Calu3 (cell line): Measurements from ENCODE around the gene ERGIC1. TPM values are rescaled to one million over a fixed set of nuclear protein-coding genes. Genes with fewer than 3 reads are reported as not detected.

ENCODE experiments used
- BruUV-seq: library from RNA; stranded (reverse); fragments of 400-500 nt; replicated peaks from 2 replicates; lab custom pipeline; 2021; lab: Mats Ljungman, UMichigan
- CTCF ChIA-PET: fragments of 300-600 bp; sonication (Branson Sonifier 250); formaldehyde crosslinking; loops from one replicate; lab custom pipeline; 2022; ENCODE audit warnings: antibody characterized with exemption; lab: Charles Lee
- DNase-seq: peaks from one replicate; pipeline ENCODE4 v3.0.0; 2022
- H3K27ac Mint-ChIP-seq: one replicate; pipeline ENCODE4 v1.8.0; 2022; ENCODE audit warnings: mixed read lengths; ENCODE audit not compliant: unreplicated experiment
- H3K27me3 Mint-ChIP-seq: one replicate; pipeline ENCODE4 v1.8.0; 2022; ENCODE audit warnings: mixed read lengths; ENCODE audit not compliant: unreplicated experiment
- H3K36me3 Mint-ChIP-seq: one replicate; pipeline ENCODE4 v1.8.0; 2022; ENCODE audit warnings: mild to moderate bottlenecking, moderate library complexity, mixed read lengths; ENCODE audit not compliant: insufficient read depth, unreplicated experiment
- H3K4me1 Mint-ChIP-seq: one replicate; pipeline ENCODE4 v1.8.0; 2022; ENCODE audit warnings: mild to moderate bottlenecking, low read depth, mixed read lengths; ENCODE audit not compliant: unreplicated experiment
- H3K4me3 Mint-ChIP-seq: one replicate; pipeline ENCODE4 v1.8.0; 2022; ENCODE audit warnings: mild to moderate bottlenecking, low read depth, moderate library complexity, mixed read lengths; ENCODE audit not compliant: unreplicated experiment
- H3K9me3 Mint-ChIP-seq: one replicate; pipeline ENCODE4 v1.8.0; 2022; ENCODE audit warnings: low read depth, mixed read lengths; ENCODE audit not compliant: unreplicated experiment
- CTCF ChIP-seq: fragments of 200-600 bp; IDR thresholded peaks from one replicate; pipeline ENCODE4 v1.8.0; 2022; ENCODE audit warnings: antibody characterized with exemption; ENCODE audit not compliant: unreplicated experiment
- intact Hi-C: fragments of 100-400 bp; cut with micrococcal nuclease; formaldehyde crosslinking; loops from one replicate; pipeline ENCODE4 v1.10.0; 2022; ENCODE audit not compliant: unreplicated experiment
- total RNA-seq: library from RNA; stranded (reverse); gene quantifications from 2 replicates; pipeline ENCODE4 v1.2.3, GENCODE V29; 2022

ERGIC1 gene
- total RNA-seq, 1 experiment from 2014 or later = 235 TPM

DNA sequence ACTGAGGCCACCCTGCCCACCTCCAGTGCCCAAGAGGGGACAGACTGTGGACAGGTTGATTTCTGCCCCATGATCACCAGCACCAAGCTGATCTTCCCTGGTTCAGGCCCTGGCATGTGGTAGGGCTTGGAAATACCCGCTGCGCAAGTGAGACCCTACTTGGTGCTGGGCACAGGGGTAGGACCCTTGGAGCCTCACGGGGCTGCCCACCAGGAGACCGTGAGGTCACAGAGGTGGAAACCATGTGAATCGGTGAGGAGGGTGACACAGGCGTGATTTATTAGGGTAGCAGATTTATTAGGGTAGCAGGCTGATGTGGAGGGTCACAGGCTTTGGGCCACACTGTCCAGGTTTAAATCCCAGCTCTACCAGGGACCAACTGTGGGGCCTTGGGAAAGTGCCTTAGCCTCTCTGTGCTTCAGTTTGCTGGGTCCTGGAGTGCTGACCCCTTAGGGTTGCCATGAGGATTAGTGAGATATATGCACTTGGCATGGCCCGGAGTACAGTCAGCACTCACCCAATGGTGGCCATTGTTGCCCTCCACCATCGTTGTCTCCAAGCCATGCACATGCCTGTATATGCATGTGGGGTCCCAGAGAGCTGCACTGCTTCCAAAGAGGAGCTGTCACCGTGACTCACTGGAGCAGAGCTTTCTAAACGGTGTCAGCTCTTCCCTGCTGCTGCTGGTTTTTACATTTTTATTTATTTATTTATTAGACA lies 42.2 kb upstream of the ERGIC1 start:
- DNase-seq = no peak
- no TSS peak for BruUV-seq
- no peaks in the 10 kb centered on the region for H3K9me3 Mint-ChIP-seq
- no peak for TF ChIP-seq CTCF
- H3K27ac Mint-ChIP-seq = no peak overlapping the region
- H3K4me1 Mint-ChIP-seq = peaks cover 17% of the 10 kb centered on the region
- intact Hi-C loops = no loop called here
- peaks cover 4% of the 10 kb centered on the region for H3K36me3 Mint-ChIP-seq
- CTCF ChIA-PET = no interaction called here
- H3K27me3 Mint-ChIP-seq = no peaks in the 10 kb centered on the region
- H3K4me3 Mint-ChIP-seq = no peak overlapping the region

DNA sequence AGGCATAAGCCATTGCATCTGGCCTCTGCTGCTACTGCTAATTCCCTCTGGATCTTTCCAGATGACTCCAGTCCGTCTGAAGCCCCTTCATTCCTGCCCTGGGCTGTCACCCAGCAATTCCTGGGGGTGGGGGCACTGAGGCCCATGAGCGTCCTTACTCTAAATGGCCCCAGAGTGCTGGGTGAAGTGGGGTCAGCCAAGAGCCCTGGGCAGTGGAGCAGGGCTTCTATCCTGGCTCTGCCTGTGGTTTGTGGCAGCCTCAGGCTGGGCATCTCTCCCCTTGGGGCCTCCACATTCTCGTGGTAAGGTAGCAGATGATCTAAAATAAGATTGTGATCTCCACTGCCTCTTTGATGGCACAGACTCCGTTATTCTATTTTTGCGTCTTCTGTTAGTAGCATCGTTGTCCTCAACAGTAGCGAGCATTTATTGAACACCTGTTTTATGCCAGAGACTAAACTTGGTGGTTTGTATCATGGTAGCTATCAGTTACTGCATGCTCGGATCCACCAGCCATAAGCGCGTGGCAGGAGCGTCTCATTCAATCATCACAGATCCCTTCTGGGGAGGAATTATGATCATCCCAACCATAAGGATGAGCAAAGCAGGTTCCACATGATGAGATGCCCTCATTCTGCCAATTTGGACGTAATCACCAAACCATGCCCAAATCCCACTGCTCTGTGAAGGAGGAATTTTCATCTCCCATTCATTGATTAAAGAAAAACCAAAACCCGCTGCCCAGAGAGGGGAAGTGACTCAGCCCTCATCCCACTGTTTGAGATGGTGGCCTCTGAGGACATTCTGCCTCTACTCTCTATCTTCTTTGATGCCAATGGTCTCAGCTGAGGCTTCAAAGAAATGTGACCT lies 41.1 kb upstream of the ERGIC1 start:
- Mint-ChIP-seq H3K4me1 (peaks cover 28% of the 10 kb centered on the region), H3K27ac (no peak overlapping the region), H3K36me3 (peaks cover 4% of the 10 kb centered on the region), H3K27me3 (no peaks in the 10 kb centered on the region), H3K9me3 (no peaks in the 10 kb centered on the region), H3K4me3 (no peak overlapping the region)
- intact Hi-C loops = no loop called here
- BruUV-seq = no TSS peak
- TF ChIP-seq CTCF = no peak
- CTCF ChIA-PET = interaction anchor here (1.8 kb wide), 1 partner anchor 21 kb away, joined by 8 read pairs; the partner anchor contains the start of gene DUSP1
- DNase-seq = no peak

GRCh38 chr5:172793577-172794488 lies 40.2 kb upstream of the ERGIC1 start:
- peaks cover 10% of the 10 kb centered on the region for H3K36me3 Mint-ChIP-seq
- no peaks in the 10 kb centered on the region for H3K27me3 Mint-ChIP-seq
- intact Hi-C loops = no loop called here
- BruUV-seq = no TSS peak
- peaks cover 37% of the 10 kb centered on the region for H3K4me1 Mint-ChIP-seq
- H3K9me3 Mint-ChIP-seq = no peaks in the 10 kb centered on the region
- no peak for DNase-seq
- peak overlapping the region; percentile 53 for H3K27ac Mint-ChIP-seq
- CTCF ChIA-PET = interaction anchor here (0.8 to 1.8 kb wide), 3 partner anchors 17 to 82 kb away, joined by 3 to 8 read pairs (median 5); partner anchors contain the start of gene DUSP1
- H3K4me3 Mint-ChIP-seq = no peak overlapping the region
- no peak for TF ChIP-seq CTCF

DNA sequence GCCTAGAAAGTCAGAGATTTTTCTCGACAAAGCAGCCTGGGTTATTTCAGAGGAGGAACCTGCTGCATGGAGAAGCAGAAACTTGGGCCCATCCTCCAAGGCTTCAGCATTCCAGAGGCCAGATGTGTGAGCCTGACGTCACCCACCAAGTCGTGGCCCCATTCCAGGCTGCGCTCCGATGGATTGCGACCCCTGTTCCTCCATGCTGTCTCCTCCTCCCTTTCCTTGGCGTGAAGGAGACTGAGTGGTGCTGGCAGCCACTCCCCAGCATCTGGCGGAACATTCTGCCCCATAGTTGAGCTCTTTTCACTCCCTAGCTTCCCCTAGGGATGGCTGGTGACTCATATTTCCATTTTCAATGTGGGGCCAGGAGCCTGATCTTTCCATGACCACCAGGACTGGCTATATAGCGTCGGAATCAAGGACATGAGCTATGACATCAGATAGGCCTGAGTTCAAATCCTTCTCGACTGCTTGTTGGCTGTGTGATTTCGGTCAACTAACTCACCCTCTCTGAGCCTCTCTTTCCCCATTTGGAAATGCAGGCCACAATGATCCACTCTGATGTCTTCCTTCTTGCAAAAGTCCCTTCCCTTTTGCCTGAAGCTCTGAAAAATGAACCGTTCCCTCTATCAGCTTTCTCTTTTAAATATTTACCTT lies 38.6 kb upstream of the ERGIC1 start:
- H3K27ac Mint-ChIP-seq = no peak overlapping the region
- intact Hi-C loops = no loop called here
- no peak for TF ChIP-seq CTCF
- H3K36me3 Mint-ChIP-seq = peaks cover 10% of the 10 kb centered on the region
- no peaks in the 10 kb centered on the region for H3K9me3 Mint-ChIP-seq
- peaks cover 49% of the 10 kb centered on the region for H3K4me1 Mint-ChIP-seq
- H3K4me3 Mint-ChIP-seq = no peak overlapping the region
- H3K27me3 Mint-ChIP-seq = no peaks in the 10 kb centered on the region
- CTCF ChIA-PET = no interaction called here
- DNase-seq = no peak
- BruUV-seq = no TSS peak
